Left ventricle myocardium inferior (tissue), 1 donor: ENCODE measurements around the gene SNTN. TPM values are rescaled to one million over a fixed set of nuclear protein-coding genes. Genes with fewer than 3 reads are reported as not detected.

Experiments
- DNase-seq: peaks from one replicate; pipeline ENCODE4 v3.0.0-alpha.2; 2020
- H3K27ac ChIP-seq: fragments of 200-600 bp; replicated peaks from 2 replicates; pipeline ENCODE4 v1.8.0; 2021
- H3K27me3 ChIP-seq: fragments of 200-600 bp; 2 replicates; pipeline ENCODE4 v1.8.0; 2021; ENCODE audit warnings: low read depth
- H3K36me3 ChIP-seq: fragments of 200-600 bp; 2 replicates; pipeline ENCODE4 v1.8.0; 2021
- H3K4me1 ChIP-seq: fragments of 200-600 bp; 2 replicates; pipeline ENCODE4 v1.8.0; 2021
- H3K4me3 ChIP-seq: fragments of 200-600 bp; 2 replicates; pipeline ENCODE4 v1.8.0; 2021; ENCODE audit warnings: mild to moderate bottlenecking, moderate library complexity
- H3K9me3 ChIP-seq: fragments of 200-600 bp; replicated peaks from 2 replicates; pipeline ENCODE4 v1.8.0; 2021
- CTCF ChIP-seq: fragments of 200-600 bp; IDR thresholded peaks from 2 replicates; pipeline ENCODE4 v1.8.0; 2021; ENCODE audit warnings: antibody characterized with exemption, mild to moderate bottlenecking, borderline replicate concordance
- intact Hi-C: fragments of 100-400 bp; cut with micrococcal nuclease; formaldehyde crosslinking; loops from one replicate; pipeline ENCODE4 v1.11.0; 2022
- long read RNA-seq: library from polyadenylated mRNA; unstranded; transcript quantifications from one replicate; pipeline ENCODE4 v2.0.0, GENCODE V29; 2021
- total RNA-seq: library from RNA; stranded (reverse); fragmentation: NEBNext Ultra II Directional; extraction: Animal tissue kit (Norgen Biotek cat#: 25700); gene quantifications from one replicate; pipeline ENCODE4 v1.2.1, GENCODE V29; 2021
- donor health status: DM: no; HTN: yes; CAD: no; lungs with severe emphysema.

The SNTN gene
- not detected for total RNA-seq
- long read RNA-seq: 0 reads

- Histone ChIP-seq H3K36me3 (no peaks in the 10 kb centered on the region), H3K4me3 (no peak within 1 kb of the TSS), H3K4me1 (no peaks in the 10 kb centered on the region), H3K9me3 (no peaks in the 10 kb centered on the region), H3K27ac (no peak within 1 kb of the TSS), H3K27me3 (no peaks in the 10 kb centered on the region)
- TF ChIP-seq CTCF: no peak
- DNase-seq: no peak
- intact Hi-C loops: no loop called here
Measured at GRCh38 chr3:63652066-63652725, at the start of gene SNTN. Gene SNTN, plus strand, starts transcription at chr3:63652675. Its CDS starts 13 bp downstream, at chr3:63652688.

DNA sequence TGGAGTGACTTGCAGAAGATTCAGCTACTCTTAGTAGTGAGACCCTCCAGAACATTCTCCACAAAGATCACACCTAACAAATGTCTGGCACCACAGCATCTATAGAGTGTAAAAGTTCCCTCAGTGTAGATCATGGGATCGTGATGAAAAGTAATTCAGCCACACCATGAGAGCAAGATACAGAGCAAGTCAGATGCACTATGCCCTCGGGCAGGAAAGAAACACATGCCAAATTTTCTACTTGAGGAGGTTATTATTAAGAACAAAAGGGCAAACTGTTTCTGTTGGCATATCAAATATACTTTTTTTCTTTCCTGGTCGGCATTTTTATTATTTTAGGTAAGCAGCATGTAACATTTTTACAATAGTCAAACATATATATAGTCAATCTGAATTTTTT, 44.8 kb upstream of the SNTN start:
- intact Hi-C loops: no loop called here
- H3K27me3 ChIP-seq: peaks cover 7% of the 10 kb centered on the region
- H3K27ac ChIP-seq: no peak overlapping the region
- no peaks in the 10 kb centered on the region for H3K36me3 ChIP-seq
- no peak for DNase-seq
- H3K4me3 ChIP-seq: no peak overlapping the region
- H3K9me3 ChIP-seq: no peaks in the 10 kb centered on the region
- no peak for TF ChIP-seq CTCF
- no peaks in the 10 kb centered on the region for H3K4me1 ChIP-seq

DNA sequence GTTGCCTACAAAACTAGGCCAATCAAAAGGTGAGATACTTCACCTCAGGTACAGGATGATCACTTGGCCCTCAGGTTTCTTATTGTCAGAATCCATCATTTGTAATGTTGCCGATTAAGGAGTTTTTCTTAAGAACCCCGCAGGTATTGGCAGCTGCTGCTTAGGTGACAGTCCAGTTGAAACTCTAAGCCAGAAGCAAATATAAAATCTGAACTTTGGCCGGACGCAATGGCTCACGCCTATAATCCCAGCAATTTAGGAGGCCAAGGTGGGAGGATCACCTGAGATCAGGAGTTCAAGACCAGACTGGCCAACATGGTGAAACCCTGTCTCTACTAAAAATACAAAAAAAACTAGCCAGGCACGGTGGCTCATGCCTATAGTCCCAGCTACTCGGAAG, 43.1 kb upstream of the SNTN start:
- intact Hi-C loops: no loop called here
- Histone ChIP-seq H3K36me3 (no peaks in the 10 kb centered on the region), H3K4me1 (no peaks in the 10 kb centered on the region), H3K9me3 (no peaks in the 10 kb centered on the region), H3K27me3 (peaks cover 7% of the 10 kb centered on the region), H3K27ac (no peak overlapping the region), H3K4me3 (no peak overlapping the region)
- no peak for TF ChIP-seq CTCF
- no peak for DNase-seq

GRCh38 chr3:63609834-63610233, 42.6 kb upstream of the SNTN start:
- no peak overlapping the region for H3K4me3 ChIP-seq
- TF ChIP-seq CTCF: no peak
- DNase-seq: no peak

DNA sequence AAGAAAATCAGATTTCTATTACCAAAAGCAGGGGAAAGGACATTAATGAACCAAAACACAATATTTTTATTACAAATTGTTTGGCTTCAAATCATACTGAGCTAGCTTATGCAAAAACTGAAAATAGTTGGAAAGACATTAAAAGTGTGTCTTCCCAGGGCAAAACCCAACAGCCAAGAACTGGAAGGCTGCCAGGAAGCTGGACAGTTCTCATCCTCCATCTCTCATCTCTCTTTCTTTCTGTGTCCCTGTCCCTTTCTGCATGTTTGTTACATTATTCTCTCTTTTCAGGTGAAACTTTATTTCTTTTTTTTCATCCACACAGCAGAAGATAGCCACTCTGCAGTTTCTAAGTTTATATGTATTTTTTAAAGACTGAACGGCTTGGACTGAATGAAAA, 41.1 kb upstream of the SNTN start:
- intact Hi-C loops: no loop called here
- H3K27ac ChIP-seq: no peak overlapping the region
- H3K27me3 ChIP-seq: no peaks in the 10 kb centered on the region
- no peaks in the 10 kb centered on the region for H3K4me1 ChIP-seq
- no peaks in the 10 kb centered on the region for H3K36me3 ChIP-seq
- no peaks in the 10 kb centered on the region for H3K9me3 ChIP-seq
- no peak for DNase-seq
- H3K4me3 ChIP-seq: no peak overlapping the region
- TF ChIP-seq CTCF: no peak

More at GRCh38 chr3:63609834-63610233, 42.6 kb upstream of the SNTN start:
- Histone ChIP-seq H3K36me3 (no peaks in the 10 kb centered on the region), H3K4me1 (no peaks in the 10 kb centered on the region), H3K27me3 (peaks cover 5% of the 10 kb centered on the region), H3K9me3 (no peaks in the 10 kb centered on the region), H3K27ac (no peak overlapping the region)
- intact Hi-C loops: no loop called here
